Measurements from ENCODE around the gene MCRS1. TPM values are rescaled to one million over a fixed set of nuclear protein-coding genes. Genes with fewer than 3 reads are reported as not detected.
"Not testable (repeated sequence)": the region's sequence is repeated elsewhere in the genome, so short reads cannot be mapped to it uniquely, and the experiment has no call there.

Gene MCRS1
- total and polyA plus RNA-seq, 10 of the 15 experiments (the other 5 are each of a cell fraction or from before 2014, with no cell fraction given) = 34.3 to 82.8 (median 57.6) TPM

DNA sequence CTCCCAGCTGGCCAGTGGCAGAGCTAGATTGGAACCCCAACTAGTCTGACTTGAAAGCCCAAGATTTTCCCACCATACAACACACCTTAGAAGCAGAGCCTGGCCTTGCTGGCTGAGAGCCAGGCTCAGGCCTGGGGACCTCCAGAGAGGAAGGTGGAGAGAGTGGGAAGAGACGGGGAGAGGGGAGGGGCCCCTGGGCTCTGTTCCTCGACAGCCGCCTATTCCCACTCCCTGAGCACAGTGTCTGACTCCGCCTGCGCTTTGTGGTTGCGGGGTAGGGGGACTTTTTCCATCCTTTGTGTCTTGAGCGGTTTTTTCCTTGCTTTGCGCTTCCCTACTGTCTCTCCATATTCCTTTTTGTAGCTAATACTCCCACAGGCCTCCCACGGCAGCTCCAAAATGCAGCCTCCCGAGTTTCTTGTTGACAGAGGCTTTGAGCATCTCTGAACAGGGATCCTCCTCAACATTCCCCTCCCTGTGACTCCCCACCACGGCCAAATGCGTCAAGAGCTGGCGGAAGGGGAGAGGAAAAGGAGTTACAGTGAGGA is 33.1 kb downstream of the MCRS1 start (continued):
- TF ChIP-seq, protein P1, sequence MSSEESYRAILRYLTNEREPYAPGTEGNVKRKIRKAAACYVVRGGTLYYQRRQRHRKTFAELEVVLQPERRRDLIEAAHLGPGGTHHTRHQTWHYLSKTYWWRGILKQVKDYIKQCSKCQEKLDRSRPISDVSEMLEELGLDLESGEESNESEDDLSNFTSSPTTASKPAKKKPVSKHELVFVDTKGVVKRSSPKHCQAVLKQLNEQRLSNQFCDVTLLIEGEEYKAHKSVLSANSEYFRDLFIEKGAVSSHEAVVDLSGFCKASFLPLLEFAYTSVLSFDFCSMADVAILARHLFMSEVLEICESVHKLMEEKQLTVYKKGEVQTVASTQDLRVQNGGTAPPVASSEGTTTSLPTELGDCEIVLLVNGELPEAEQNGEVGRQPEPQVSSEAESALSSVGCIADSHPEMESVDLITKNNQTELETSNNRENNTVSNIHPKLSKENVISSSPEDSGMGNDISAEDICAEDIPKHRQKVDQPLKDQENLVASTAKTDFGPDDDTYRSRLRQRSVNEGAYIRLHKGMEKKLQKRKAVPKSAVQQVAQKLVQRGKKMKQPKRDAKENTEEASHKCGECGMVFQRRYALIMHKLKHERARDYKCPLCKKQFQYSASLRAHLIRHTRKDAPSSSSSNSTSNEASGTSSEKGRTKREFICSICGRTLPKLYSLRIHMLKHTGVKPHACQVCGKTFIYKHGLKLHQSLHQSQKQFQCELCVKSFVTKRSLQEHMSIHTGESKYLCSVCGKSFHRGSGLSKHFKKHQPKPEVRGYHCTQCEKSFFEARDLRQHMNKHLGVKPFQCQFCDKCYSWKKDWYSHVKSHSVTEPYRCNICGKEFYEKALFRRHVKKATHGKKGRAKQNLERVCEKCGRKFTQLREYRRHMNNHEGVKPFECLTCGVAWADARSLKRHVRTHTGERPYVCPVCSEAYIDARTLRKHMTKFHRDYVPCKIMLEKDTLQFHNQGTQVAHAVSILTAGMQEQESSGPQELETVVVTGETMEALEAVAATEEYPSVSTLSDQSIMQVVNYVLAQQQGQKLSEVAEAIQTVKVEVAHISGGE (CRISPR knock-in tag; IDR thresholded peaks at IDR 0.05) = no peak
- TF ChIP-seq NFYA (IDR thresholded peaks at IDR 0.05; ENCODE audit: borderline replicate concordance, low read depth, low read length) = no peak
- TF ChIP-seq MEF2B (IDR thresholded peaks at IDR 0.05; ENCODE audit: partially characterized antibody, poor library complexity, severe bottlenecking) = no peak
- TF ChIP-seq, protein P2, sequence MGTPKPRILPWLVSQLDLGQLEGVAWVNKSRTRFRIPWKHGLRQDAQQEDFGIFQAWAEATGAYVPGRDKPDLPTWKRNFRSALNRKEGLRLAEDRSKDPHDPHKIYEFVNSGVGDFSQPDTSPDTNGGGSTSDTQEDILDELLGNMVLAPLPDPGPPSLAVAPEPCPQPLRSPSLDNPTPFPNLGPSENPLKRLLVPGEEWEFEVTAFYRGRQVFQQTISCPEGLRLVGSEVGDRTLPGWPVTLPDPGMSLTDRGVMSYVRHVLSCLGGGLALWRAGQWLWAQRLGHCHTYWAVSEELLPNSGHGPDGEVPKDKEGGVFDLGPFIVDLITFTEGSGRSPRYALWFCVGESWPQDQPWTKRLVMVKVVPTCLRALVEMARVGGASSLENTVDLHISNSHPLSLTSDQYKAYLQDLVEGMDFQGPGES (IDR thresholded peaks at IDR 0.05) = no peak
- no peak for TF ChIP-seq BHLHE40 (IDR thresholded peaks at IDR 0.05; ENCODE audit: borderline replicate concordance in 1 of 2, low read depth in 2 of 2, low read length in 1 of 2)
- TF ChIP-seq, protein P3, sequence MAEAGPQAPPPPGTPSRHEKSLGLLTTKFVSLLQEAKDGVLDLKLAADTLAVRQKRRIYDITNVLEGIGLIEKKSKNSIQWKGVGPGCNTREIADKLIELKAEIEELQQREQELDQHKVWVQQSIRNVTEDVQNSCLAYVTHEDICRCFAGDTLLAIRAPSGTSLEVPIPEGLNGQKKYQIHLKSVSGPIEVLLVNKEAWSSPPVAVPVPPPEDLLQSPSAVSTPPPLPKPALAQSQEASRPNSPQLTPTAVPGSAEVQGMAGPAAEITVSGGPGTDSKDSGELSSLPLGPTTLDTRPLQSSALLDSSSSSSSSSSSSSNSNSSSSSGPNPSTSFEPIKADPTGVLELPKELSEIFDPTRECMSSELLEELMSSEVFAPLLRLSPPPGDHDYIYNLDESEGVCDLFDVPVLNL (IDR thresholded peaks at IDR 0.05; ENCODE audit: low read depth, low read length) = no peak

DNA sequence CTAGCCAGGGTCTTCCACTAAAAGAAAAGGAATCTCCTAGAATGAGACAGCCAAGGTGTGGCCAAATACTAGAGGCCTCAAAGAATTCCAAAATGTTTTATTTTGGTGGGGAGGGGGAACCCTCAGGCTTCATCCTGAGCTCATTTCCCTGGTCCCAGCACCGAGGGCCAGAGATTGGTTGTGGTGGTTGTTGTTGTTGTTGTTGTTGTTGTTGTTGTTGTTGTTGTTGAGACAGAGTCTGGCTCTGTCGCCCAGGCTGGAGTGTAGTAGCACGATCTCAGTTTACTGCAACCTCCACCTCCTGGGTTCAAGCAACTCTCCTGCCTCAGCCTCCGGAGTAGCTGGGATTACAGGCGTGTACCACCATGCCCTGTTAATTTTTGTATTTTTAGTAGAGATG is 33.8 kb downstream of the MCRS1 start:
- BruUV-seq (replicated peaks); H2AFZ ChIP-seq (ENCODE audit: control insufficient read depth, low read depth, low read length); in situ Hi-C loops (cut with MboI); H3K9ac ChIP-seq (ENCODE audit: control insufficient read depth, insufficient read depth, low read length); RAD21 ChIA-PET (ENCODE audit: unreplicated experiment); H3K79me2 ChIP-seq (ENCODE audit: control insufficient read depth, insufficient read depth, low read length); H4K20me1 ChIP-seq (ENCODE audit: control insufficient read depth, insufficient read depth); FAIRE-seq; POLR2A ChIA-PET; ATAC-seq; H3K4me1 ChIP-seq (ENCODE audit: control insufficient read depth, insufficient read depth, low read length); H3K36me3 ChIP-seq (ENCODE audit: control insufficient read depth in 2 of 2, insufficient read depth in 2 of 2, low read length in 1 of 2); H3K9me3 ChIP-seq (replicated peaks; ENCODE audit: control insufficient read depth, insufficient read depth, low read length); intact Hi-C loops (cut with micrococcal nuclease; ENCODE audit: unreplicated experiment); H3K4me2 ChIP-seq (ENCODE audit: control insufficient read depth, insufficient read depth); SMC1A ChIA-PET (ENCODE audit: uncharacterized antibody, unreplicated experiment); H3K27ac ChIP-seq (ENCODE audit: control insufficient read depth, insufficient read depth); H3K4me3 ChIP-seq; DNase-seq (ENCODE audit: low read depth, low spot score): not testable (repeated sequence)
- 87% methylated on average over 5 of the region's 5 CpGs for WGBS (ENCODE audit: insufficient coverage, insufficient replicate concordance, low lambda C conversion rate, missing lambda C conversion rate)
- CTCF ChIA-PET = interaction anchor here (1.1 to 2.9 kb wide), 2 partner anchors 20 to 176 kb away, joined by 4 to 10 read pairs; no protein-coding TSS in a partner anchor
- peaks cover 10% of the 10 kb centered on the region in 2 experiments for H3K27me3 ChIP-seq (replicated peaks in 1 of 2; ENCODE audit: control insufficient read depth in 2 of 2, insufficient read depth in 2 of 2, low read length in 1 of 2)

Measured in GM12878 (cell line).